ENCODE data around the gene NSG1. TPM values are rescaled to one million over a fixed set of nuclear protein-coding genes. Genes with fewer than 3 reads are reported as not detected.

NSG1 gene
- total and polyA plus RNA-seq, 7 experiments from 2014 or later, result 0.53 to 24.5 (median 19.5) TPM

DNA sequence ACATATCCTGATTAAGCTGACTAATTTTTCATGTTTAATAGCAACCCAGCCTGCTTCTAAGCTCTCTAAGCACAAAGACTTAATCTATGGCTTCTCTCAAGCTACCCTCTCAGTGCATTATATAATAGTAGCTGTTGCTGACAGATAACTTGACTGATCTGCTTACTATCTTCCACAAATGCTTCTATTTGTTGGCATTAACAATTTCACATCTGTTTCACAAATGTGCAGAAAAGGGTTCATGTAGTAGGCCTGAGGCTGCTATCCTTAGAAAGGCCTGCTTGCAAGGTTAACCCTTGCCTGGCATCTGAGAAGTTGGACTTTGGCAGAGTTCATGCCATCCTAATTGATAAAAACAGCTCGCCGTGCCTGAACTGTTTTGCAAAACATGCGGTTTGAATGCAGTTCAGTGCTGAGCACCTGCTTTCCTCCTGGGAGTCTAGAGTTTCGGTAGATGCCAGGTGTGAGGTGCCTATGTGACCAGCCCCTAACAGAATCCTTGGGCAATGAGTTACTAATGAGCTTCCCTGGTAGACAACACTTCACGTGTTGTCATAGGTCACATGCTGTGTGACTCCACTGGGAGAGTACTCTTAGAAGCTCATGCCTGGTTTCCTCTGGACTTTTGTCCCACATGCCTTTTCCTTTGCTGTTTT, 68.4 kb downstream of the NSG1 start:
- Histone ChIP-seq H3K4me3 (ENCODE audit: low read length) (no peak overlapping the region), H3K27ac (ENCODE audit: low read depth, low read length) (no peak overlapping the region), H3K9me3 (ENCODE audit: control insufficient read depth in 2 of 3, low read length in 3 of 3) (no peaks in the 10 kb centered on the region), H3K27me3 (ENCODE audit: control insufficient read depth in 2 of 2, insufficient read depth in 2 of 2, low read length in 2 of 2) (no peaks in the 10 kb centered on the region), H3K36me3 (ENCODE audit: control insufficient read depth in 2 of 3, insufficient read depth in 3 of 3, low read length in 3 of 3) (peaks cover 4 to 63% (median 10%) of the 10 kb centered on the region in 3 experiments), H3K4me1 (ENCODE audit: control insufficient read depth in 2 of 2, insufficient read depth in 2 of 2, low read length in 2 of 2) (no peaks in the 10 kb centered on the region)
- ChIA-PET CTCF (no interaction called here), POLR2A (no interaction called here)
- ATAC-seq, result no peak
- Mint-ChIP-seq H3K9me3 (no peaks in the 10 kb centered on the region), H3K36me3 (peaks cover 5 to 78% (median 40%) of the 10 kb centered on the region in 5 donors), H3K4me1 (peaks cover 0 to 5% (median 0%) of the 10 kb centered on the region in 7 donors), H3K4me3 (no peak overlapping the region), H3K27ac (no peak overlapping the region), H3K27me3 (no peaks in the 10 kb centered on the region)
- intact Hi-C loops (cut with micrococcal nuclease), result no loop called here
- no peak for DNase-seq

DNA sequence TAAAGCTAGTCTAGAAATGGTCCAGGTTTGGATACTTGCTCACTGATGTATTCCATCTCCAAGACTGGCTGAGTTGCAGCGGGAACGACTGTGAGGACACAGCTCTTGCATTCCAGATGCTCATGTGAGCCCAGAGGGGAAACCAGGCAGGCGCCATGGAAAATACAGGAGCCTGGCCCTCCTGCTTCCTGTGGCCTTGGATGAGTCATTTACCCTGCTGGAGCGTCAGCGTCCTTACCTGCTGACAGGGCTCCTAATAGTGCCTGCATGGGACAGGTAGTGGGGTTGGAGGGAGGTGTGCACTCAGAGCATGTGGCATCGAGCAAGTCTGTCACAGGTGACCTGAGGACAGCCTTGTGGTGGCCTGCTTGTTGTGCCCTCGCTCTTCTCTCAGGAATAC, 69.4 kb downstream of the NSG1 start:
- H3K36me3 Mint-ChIP-seq, result peaks cover 5 to 74% (median 40%) of the 10 kb centered on the region in 5 donors
- DNase-seq (no peak), ATAC-seq (no peak)
- H3K4me3 ChIP-seq (ENCODE audit: low read length), result no peak overlapping the region
- intact Hi-C loops (cut with micrococcal nuclease), result no loop called here
- H3K36me3 ChIP-seq (ENCODE audit: control insufficient read depth in 2 of 3, insufficient read depth in 3 of 3, low read length in 3 of 3), result peaks cover 4 to 63% (median 10%) of the 10 kb centered on the region in 3 experiments
- no peaks in the 10 kb centered on the region for H3K9me3 Mint-ChIP-seq
- H3K27me3 Mint-ChIP-seq, result no peaks in the 10 kb centered on the region
- ChIA-PET CTCF (no interaction called here), POLR2A (no interaction called here)
- no peaks in the 10 kb centered on the region for H3K4me1 ChIP-seq (ENCODE audit: control insufficient read depth in 2 of 2, insufficient read depth in 2 of 2, low read length in 2 of 2)
- H3K27me3 ChIP-seq (ENCODE audit: control insufficient read depth in 2 of 2, insufficient read depth in 2 of 2, low read length in 2 of 2), result no peaks in the 10 kb centered on the region
- H3K4me3 Mint-ChIP-seq, result no peak overlapping the region
- H3K27ac ChIP-seq (ENCODE audit: low read depth, low read length), result no peak overlapping the region
- peaks cover 0 to 5% (median under 1%) of the 10 kb centered on the region in 7 donors for H3K4me1 Mint-ChIP-seq
- no peak overlapping the region for H3K27ac Mint-ChIP-seq
- no peaks in the 10 kb centered on the region for H3K9me3 ChIP-seq (ENCODE audit: control insufficient read depth in 2 of 3, low read length in 3 of 3)

DNA sequence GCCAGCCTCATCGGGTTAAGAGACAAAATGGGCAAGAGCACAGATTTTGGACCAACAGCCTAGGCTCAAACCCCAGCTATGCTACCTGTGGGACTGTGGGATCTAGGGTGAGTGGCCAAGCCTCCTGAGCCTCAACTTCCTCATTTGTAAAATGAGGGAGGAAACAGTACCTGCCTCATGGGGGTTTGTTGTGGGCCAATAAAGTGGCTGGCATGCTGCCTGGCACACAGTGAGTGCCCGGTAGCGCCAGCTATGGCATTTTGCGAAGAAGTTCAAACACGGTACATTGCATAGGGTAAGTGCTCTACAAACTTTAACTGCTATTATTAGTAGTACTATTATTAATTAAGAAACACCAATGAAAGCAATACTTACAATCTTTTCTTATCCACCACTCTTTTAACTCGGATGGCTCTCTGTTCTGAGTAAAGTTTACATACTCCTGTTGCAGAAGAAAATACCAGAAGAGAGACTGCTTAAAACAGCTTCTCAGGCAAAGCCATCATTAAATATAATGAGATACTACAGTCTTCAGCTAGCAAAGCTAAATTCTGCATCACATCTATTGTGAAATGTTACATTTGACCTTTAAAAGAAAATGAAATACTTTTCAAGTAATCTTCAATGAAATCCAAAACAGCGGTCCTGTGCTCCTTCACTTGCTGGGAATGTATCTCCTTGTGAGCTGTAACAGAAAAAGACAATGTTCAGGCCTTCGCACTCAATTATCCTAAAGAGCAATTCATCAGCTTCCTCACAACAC, 70.1 kb downstream of the NSG1 start:
- H3K4me3 Mint-ChIP-seq, result no peak overlapping the region
- intact Hi-C loops (cut with micrococcal nuclease), result no loop called here
- DNase-seq, result no peak

DNA sequence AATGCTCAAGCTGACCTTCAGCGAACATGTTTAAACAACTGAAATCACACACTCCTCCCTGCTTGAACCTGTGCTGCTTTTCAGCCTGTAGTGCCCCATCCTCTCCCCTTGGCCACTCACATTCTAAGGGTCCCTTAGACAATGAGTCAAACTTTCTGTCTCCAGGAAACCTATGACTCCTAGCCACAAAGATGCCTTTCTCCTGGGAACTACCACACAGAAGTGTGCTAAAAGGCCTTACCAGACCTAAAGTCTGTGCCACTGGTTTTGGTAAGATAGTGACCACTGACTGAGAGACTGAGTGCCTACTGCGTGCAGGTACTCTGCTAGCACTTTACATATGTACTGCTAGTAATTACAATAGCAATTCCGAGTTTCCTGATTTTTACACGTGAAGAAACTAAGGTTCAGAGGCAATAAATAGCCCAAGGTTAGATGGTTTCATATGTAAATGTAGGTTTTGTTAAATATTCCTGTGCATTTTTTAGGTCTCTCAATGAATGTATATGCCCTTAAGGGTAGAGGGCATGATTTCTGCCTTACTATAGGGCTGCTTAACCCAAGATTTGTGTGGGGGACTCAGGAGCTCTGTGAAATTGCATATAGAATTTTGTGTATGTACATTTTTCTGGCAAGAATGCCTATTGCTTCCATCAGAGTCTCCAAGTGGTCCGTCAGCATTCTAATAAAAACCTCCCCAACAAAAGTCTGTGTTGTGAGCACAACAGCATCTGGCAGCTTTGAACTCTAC, 71.1 kb downstream of the NSG1 start:
- H3K9me3 ChIP-seq (ENCODE audit: control insufficient read depth in 2 of 3, low read length in 3 of 3), result no peaks in the 10 kb centered on the region
- Mint-ChIP-seq H3K4me3 (no peak overlapping the region), H3K9me3 (no peaks in the 10 kb centered on the region), H3K27ac (peak overlapping the region in 1 of 9 donors; percentile 29), H3K4me1 (peaks cover 8 to 19% (median 17%) of the 10 kb centered on the region in 7 donors), H3K36me3 (peaks cover 5 to 59% (median 33%) of the 10 kb centered on the region in 5 donors), H3K27me3 (no peaks in the 10 kb centered on the region)
- no peak overlapping the region for H3K27ac ChIP-seq (ENCODE audit: low read depth, low read length)
- POLR2A ChIA-PET, result no interaction called here
- no peaks in the 10 kb centered on the region for H3K27me3 ChIP-seq (ENCODE audit: control insufficient read depth in 2 of 2, insufficient read depth in 2 of 2, low read length in 2 of 2)
- peaks cover 0 to 7% of the 10 kb centered on the region in 2 donors for H3K4me1 ChIP-seq (ENCODE audit: control insufficient read depth in 2 of 2, insufficient read depth in 2 of 2, low read length in 2 of 2)
- intact Hi-C loops (cut with micrococcal nuclease), result no loop called here
- no peak for ATAC-seq
- DNase-seq, result no peak
- no peak overlapping the region for H3K4me3 ChIP-seq (ENCODE audit: low read length)
- H3K36me3 ChIP-seq (ENCODE audit: control insufficient read depth in 2 of 3, insufficient read depth in 3 of 3, low read length in 3 of 3), result peaks cover 4 to 59% (median 10%) of the 10 kb centered on the region in 3 experiments
- CTCF ChIA-PET, result no interaction called here

More for the DNA sequence above, 70.1 kb downstream of the NSG1 start:
- H3K4me1 Mint-ChIP-seq, result peaks cover 4 to 11% (median 7%) of the 10 kb centered on the region in 7 donors
- H3K9me3 Mint-ChIP-seq, result no peaks in the 10 kb centered on the region
- ChIA-PET CTCF (no interaction called here), POLR2A (no interaction called here)
- H3K27ac Mint-ChIP-seq, result no peak overlapping the region
- peaks cover 5 to 68% (median 40%) of the 10 kb centered on the region in 5 donors for H3K36me3 Mint-ChIP-seq
- Histone ChIP-seq H3K27me3 (ENCODE audit: control insufficient read depth in 2 of 2, insufficient read depth in 2 of 2, low read length in 2 of 2) (no peaks in the 10 kb centered on the region), H3K27ac (ENCODE audit: low read depth, low read length) (no peak overlapping the region), H3K4me1 (ENCODE audit: control insufficient read depth in 2 of 2, insufficient read depth in 2 of 2, low read length in 2 of 2) (no peaks in the 10 kb centered on the region), H3K9me3 (ENCODE audit: control insufficient read depth in 2 of 3, low read length in 3 of 3) (no peaks in the 10 kb centered on the region), H3K36me3 (ENCODE audit: control insufficient read depth in 2 of 3, insufficient read depth in 3 of 3, low read length in 3 of 3) (peaks cover 4 to 63% (median 10%) of the 10 kb centered on the region in 3 experiments), H3K4me3 (ENCODE audit: low read length) (no peak overlapping the region)
- ATAC-seq, result no peak
- no peaks in the 10 kb centered on the region for H3K27me3 Mint-ChIP-seq

DNA sequence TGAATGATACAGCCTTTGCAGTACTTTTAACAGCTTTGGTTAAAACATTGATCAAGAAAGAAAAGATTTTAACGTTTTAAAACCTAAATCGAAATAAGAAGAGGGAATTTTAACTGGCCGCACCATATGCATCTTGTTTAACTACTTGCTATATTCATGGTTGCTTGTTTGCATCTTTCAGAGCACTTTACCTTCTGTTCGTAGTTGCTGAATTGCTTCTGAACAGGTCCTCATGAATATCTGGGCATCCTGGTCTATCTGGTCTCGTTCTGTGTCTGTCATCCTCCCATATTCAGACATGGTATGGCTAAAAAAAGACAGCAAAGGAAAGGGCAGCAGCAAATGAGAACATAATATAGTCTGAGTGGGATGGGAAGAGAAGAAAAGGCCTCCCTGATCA, 72.3 kb downstream of the NSG1 start:
- Mint-ChIP-seq H3K9me3 (no peaks in the 10 kb centered on the region), H3K36me3 (peaks cover 4 to 50% (median 24%) of the 10 kb centered on the region in 5 donors), H3K27me3 (no peaks in the 10 kb centered on the region), H3K4me3 (no peak overlapping the region), H3K4me1 (peaks cover 8 to 24% (median 22%) of the 10 kb centered on the region in 7 donors), H3K27ac (peak overlapping the region in 1 of 9 donors; percentile 33)
- H3K9me3 ChIP-seq (ENCODE audit: control insufficient read depth in 2 of 3, low read length in 3 of 3), result no peaks in the 10 kb centered on the region
- H3K4me1 ChIP-seq (ENCODE audit: control insufficient read depth in 2 of 2, insufficient read depth in 2 of 2, low read length in 2 of 2), result peaks cover 0 to 7% of the 10 kb centered on the region in 2 donors
- no peaks in the 10 kb centered on the region for H3K27me3 ChIP-seq (ENCODE audit: control insufficient read depth in 2 of 2, insufficient read depth in 2 of 2, low read length in 2 of 2)
- H3K4me3 ChIP-seq (ENCODE audit: low read length), result no peak overlapping the region
- peaks cover 4 to 49% (median 10%) of the 10 kb centered on the region in 3 experiments for H3K36me3 ChIP-seq (ENCODE audit: control insufficient read depth in 2 of 3, insufficient read depth in 3 of 3, low read length in 3 of 3)
- CTCF ChIA-PET, result no interaction called here
- intact Hi-C loops (cut with micrococcal nuclease), result no loop called here
- no peak overlapping the region for H3K27ac ChIP-seq (ENCODE audit: low read depth, low read length)
- DNase-seq (no peak), ATAC-seq (no peak)
- POLR2A ChIA-PET, result no interaction called here

- Histone ChIP-seq H3K9me3 (ENCODE audit: control insufficient read depth in 2 of 3, low read length in 3 of 3) (no peaks in the 10 kb centered on the region), H3K27ac (ENCODE audit: low read depth, low read length) (no peak overlapping the region), H3K4me1 (ENCODE audit: control insufficient read depth in 2 of 2, insufficient read depth in 2 of 2, low read length in 2 of 2) (peaks cover 0 to 7% of the 10 kb centered on the region in 2 donors), H3K4me3 (ENCODE audit: low read length) (no peak overlapping the region), H3K27me3 (ENCODE audit: control insufficient read depth in 2 of 2, insufficient read depth in 2 of 2, low read length in 2 of 2) (no peaks in the 10 kb centered on the region), H3K36me3 (ENCODE audit: control insufficient read depth in 2 of 3, insufficient read depth in 3 of 3, low read length in 3 of 3) (peaks cover 0 to 45% (median 10%) of the 10 kb centered on the region in 3 experiments)
- CTCF ChIA-PET, result no interaction called here
- H3K4me1 Mint-ChIP-seq, result peaks cover 10 to 40% (median 35%) of the 10 kb centered on the region in 7 donors
- peaks cover 18 to 52% (median 24%) of the 10 kb centered on the region in 5 donors for H3K36me3 Mint-ChIP-seq
- no peak overlapping the region for H3K4me3 Mint-ChIP-seq
- H3K27ac Mint-ChIP-seq, result peak overlapping the region in 2 of 9 donors; percentile 2 to 33
- intact Hi-C loops (cut with micrococcal nuclease), result no loop called here
- no peaks in the 10 kb centered on the region for H3K27me3 Mint-ChIP-seq
- ATAC-seq, result no peak
- peaks cover 0 to 8% (median 4%) of the 10 kb centered on the region in 11 donors for H3K9me3 Mint-ChIP-seq
- no peak for DNase-seq
- POLR2A ChIA-PET, result no interaction called here
Measured at GRCh38 chr4:4460759-4461158, 73.9 kb downstream of the NSG1 start.
